Stimulated activated CD8-positive, alpha-beta memory T cell treated with anti-CD3 and anti-CD28 coated beads, Interleukin-15, amount 100 ng/mL, for 1 hour (primary cell): ENCODE measurements around the gene INSR.

Source experiments
- DNase-seq: peaks from one replicate; pipeline ENCODE4 v3.0.0-alpha.2; 2020; ENCODE audit warnings: low read depth

INSR gene

GRCh38 chr19:7140137-7140536 lies 154.1 kb downstream of the INSR start:
- no peak for DNase-seq

DNA sequence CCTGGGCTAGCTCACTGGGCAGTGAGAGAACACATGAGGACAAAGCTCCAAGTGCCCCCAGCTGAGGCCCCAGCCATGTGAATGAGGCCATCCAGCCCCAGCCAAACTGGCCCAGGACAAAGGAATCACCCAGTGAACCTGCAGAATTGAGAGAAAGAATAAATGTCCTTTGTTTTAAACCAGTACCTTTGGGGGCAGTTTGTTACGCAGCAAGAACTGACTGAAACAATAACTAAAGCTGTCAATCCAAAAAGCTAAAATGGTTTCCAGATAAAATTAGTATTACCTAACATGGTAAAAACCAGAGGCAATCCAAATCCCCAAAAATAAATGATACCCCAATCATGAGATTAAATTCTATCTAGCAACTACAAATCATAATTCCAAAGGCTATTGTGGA lies 155.1 kb downstream of the INSR start:
- no peak for DNase-seq

- DNase-seq = no peak
These were observed 155.8 kb downstream of the INSR start for GRCh38 chr19:7138402-7138801.

DNA sequence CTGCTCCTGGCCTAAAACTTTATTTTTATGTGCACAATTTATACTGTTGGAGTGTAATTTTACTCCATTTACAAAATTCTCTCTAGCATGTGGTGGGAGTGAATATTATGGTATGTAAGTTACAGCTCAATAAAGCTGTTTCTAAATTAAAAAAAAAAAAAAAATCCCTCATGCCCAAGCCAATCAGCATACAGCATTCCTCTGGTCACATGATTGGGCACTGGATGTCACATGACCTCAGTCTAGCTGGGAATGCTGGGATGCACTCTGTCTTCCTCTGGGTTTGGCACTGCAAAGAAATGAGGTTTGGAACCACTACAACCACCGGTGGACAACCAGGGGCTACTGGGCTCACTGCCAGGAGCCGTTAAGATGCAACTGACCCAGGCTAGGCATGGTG lies 157.1 kb downstream of the INSR start:
- DNase-seq = no peak

- no peak for DNase-seq
These were observed 162.2 kb downstream of the INSR start for GRCh38 chr19:7132054-7132453.

GRCh38 chr19:7130043-7130442 lies 164.2 kb downstream of the INSR start:
- no peak for DNase-seq

- DNase-seq = no peak
These were observed 168.1 kb downstream of the INSR start for GRCh38 chr19:7126132-7126531.

DNA sequence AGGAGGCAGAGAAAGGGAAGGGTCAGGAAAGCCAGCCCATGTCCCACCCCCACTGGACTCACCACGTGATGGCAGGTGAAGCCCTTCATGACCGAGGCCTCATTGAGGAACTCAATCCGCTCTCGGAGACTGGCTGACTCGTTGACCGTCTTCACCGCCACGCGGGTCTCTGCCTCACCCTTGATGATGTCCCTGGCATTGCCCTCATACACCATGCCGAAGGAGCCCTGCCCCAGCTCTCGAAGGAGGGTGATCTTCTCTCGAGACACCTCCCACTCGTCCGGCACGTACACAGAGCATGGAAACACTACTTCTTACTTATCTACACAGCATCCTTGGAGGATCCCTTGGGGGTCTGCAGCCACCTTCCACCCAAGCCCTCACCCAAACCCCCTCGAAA lies 169.0 kb downstream of the INSR start:
- DNase-seq = no peak

GRCh38 chr19:7124782-7125181 lies 169.4 kb downstream of the INSR start:
- DNase-seq = no peak

DNA sequence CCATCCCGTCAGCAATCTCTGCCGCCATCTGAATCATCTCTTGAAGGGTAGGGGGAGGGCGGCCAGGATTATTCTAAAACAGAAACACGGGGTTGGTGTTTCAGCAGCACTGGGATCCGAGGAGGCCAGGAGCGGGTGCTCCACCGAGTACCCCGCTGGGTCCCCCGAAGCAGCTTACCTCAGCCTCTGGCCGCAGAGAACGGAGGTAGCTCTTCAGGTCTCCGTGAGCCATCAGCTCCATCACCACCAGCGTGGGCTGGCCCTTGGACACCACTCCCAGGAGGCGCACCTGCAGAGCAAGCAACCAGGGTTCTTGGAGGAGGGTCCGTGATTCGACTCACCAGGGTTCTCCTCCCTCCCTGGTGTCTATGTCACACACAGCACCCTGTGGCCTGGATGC lies 171.5 kb downstream of the INSR start:
- no peak for DNase-seq

DNA sequence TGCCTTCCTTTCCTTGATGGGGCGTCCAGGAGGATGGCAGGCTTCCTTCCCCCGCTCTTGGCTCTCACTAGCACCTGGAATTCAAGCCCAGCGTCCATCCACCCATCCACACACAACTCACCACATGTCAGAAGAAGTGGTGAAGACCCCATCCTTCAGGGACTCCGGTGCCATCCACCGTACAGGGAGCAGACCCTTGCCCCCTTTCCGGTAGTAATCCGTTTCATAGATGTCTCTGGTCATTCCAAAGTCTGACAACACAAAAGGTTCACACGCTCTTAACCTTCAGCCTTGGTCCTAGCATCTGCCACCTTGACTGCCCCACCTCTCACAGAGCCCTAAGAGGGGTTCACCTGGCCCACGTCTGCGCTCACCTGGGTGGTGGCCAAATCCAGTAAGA lies 173.7 kb downstream of the INSR start:
- no peak for DNase-seq

DNA sequence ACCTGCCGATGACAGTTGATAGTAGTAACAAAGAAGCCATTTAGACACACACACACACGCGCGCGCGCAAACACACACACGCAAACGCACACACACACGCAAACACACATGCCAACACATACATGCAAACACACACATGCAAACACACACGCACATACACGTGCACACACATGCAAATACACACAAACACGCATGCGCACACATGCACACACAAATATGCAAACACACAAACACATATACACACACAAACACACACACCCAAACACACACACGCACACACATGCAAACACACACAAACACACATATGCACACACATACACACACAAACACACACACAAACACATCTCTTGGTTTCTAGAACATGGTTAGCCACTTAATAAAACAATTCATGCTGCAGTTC lies 174.6 kb downstream of the INSR start:
- DNase-seq = no peak

DNA sequence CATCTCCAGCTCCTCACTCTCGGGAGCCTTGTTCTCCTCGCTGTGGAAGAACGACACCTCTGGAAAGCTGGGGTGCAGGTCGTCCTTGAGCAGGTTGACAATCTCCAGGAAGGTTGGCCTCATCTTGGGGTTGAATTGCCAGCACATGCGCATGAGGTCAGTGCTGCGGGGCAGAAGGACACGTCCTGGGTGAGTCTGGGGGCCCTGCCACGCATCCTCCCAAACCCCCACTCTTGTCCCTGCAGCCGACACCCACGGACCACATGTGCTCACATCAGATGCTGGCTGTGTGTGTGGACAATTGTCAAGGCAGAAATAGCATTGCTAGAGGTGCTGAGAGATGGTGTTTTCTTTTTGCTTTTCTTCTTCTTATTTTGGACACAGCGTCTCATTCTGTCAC lies 177.0 kb downstream of the INSR start:
- DNase-seq = no peak

GRCh38 chr19:7115721-7116120 lies 178.5 kb downstream of the INSR start:
- no peak for DNase-seq

DNA sequence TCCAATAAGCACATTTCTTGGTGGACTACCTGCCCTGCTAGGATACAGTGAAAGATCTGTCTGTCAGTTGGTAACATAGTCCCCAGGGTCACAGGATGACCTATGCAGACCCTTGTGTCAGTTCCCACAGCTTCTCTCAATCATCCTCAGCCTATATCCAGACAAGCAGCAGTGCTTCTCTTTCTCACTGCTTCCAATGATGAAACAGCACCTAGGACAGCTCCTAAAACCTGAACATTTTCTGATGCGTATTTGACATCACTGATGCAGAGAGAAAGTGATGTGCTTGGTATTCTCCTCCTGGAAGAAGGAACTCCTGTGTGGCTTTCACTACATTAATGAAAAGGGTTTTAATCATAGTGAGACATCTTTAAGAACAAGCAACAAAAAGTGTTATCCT lies 181.0 kb downstream of the INSR start:
- DNase-seq = no peak

- no peak for DNase-seq
These were observed 181.5 kb downstream of the INSR start for GRCh38 chr19:7112675-7113074.

DNA sequence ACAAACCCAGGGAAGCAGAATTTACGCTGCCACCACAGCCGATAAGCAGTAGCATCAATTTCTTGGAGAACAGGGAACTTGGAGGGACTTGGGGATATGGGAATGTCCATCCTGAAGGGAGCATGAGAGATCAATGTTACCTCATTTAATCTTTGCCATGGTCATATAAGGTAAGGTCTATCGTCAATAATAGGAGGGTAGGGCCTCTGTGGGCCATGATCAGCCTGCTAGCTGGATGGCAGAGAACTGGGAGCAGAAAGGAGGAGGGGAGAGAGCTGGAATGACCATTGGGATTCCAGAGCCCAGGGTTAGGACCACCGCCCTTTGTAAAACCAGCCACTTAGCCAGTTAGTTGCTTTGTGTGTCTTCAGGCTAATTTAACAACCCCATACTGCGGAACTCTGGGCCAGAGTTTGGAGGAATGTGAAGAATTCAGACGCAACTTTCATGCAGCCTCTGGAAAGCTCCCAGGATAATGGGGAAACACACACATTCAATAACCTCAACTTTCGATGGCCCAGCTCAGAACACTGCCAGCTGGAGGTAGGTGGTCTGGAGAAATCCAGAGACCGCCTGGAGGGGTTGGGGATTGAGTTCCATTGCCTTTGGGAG lies 184.4 kb downstream of the INSR start:
- no peak for DNase-seq

DNA sequence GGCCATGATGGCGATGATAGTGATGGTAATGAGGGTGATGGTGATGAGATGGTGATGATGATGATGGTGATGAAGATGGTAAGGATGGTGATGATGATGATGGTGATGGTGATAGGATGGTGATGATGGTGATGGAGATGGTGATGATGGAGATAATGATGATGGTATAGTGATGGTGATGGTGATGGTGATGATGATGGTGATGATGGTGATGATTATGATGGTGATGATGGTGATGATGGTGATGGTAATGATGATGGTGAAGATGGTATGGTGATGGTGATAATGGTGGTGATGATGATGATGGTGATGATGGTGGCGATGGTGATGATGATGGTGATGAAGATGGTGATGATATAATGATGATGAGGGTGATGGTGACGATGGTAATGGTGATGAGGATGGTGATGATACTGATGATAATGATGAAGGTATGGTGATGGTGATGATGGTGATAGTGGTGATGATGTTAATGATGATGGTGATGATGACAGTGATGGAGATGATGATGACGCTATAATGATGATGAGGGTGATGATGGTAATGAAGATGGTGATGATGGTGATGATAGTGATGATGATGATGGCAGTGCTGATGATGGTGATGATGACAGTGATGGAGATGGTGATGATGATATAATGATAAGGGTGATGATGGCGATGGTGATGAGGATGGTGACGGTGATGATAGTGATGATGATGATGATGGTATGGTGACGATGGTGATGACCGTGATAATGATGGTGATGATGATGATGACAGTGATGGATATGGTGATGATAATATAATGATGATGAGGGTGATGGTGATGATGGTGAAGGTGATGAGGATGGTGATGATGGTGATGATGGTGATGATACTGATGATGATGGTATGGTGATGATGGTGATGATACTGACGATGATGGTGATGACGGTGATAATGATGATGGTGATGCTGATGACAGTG lies 187.2 kb downstream of the INSR start:
- DNase-seq = no peak

DNA sequence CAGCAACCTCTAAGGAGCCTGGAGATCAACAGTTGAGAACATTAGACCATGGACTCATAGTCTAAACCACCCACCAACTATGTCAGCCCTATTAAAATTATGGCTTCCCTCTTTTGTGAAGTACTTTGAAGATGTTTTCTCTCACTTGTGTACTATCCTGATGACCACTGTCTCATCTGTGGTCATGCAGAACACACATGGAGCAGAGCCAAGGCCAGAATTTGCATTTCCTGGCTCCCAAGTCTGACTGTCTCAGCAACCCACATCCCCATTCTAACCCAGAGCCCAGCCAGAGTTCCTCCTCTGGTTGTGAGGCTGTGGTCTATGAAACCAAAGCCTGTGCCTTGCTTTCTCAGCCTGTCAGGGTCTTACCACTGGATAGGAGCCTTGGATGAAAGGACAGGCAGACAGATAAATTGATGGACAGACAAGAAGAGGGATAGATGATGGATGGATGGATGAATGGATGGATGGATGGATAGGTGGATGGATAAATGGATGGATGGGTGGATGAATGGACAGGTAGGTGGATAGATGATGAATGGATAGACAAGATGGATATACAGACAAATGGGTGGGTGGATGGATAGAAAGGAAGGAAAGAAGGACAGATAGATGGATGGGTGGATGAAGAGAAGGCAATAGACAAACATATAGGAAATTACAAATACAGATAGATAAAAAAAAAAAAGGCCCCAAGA lies 189.3 kb downstream of the INSR start:
- no peak for DNase-seq

DNA sequence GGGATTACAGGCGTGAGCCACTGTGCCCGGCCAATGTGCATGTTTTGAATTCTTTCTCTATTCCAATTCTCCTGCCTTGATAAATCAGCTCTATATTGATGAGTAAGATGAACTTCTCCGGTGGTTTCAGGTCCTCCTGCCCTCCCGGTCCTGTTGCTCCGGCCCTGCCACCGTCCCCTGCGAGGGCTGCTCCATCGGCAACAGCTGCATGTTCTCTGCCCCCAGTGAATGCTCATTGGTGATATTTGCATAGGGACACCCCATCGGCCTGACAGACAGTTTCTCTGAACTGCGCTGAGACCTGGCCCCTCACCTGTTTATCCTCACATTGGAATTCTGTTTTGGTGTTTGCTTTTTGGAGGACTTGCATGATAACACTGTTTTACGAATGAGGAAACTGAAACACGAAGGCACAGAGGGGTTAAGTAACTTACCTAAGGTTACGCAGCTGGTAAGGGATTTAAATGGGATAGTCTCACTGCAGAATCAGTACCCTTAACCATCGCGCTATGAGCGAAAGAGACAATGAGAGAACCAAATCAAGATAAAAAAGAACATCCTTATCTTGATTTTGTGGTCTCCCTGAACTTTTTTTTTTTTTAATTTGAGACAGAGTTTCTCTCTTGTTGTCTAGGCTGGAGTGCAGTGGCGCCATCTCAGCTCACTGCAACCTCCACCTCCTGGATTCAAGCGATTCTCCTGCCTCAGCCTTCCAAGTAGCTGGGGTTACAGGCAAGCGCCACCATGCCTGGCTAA lies 192.5 kb downstream of the INSR start:
- no peak for DNase-seq

- DNase-seq = no peak
These were observed 194.7 kb downstream of the INSR start for GRCh38 chr19:7099597-7099921.
